GM18519 (cell line): ENCODE results near the gene MKS1.

Experiments used
- ATAC-seq: cut with Tn5 transposase; IDR thresholded peaks from one replicate; pipeline ENCODE4 v1.9.1; 2021; ENCODE audit warnings: mild to moderate bottlenecking, moderate library complexity; ENCODE audit not compliant: unreplicated experiment, low FRiP score

MKS1 gene

DNA sequence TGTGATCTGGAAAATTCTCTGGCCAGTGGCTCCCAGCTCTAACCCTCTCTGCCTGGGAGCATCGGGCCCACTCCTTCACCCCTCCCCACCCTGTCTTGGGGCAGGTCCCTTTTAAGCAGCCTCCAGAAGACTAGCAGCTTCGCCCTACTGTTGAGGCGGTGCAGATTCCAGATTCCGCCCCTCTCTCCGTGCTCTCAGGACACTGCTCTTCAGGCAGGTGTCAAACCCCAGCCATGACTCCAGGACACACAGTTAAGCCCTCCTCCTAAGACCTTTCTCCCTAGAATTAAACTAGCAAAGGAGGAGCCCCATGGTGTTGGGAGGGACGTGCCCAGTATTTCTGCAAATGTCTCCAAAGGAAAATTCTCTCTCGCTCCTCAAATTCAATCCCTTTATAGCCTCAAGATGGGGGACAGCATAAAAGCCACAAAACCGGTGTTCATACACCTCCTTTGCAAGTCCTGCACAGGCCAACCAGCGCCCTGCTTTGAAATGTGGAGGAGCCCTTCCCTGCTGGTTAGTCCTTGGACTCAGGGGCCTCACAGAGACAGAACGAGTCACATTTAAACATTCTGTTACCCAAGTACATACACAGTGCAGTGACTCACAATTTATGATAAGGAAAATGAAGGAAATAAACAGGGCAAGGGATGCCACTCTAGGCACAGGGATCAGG, 26.5 kb upstream of the MKS1 start:
- no peak for ATAC-seq

DNA sequence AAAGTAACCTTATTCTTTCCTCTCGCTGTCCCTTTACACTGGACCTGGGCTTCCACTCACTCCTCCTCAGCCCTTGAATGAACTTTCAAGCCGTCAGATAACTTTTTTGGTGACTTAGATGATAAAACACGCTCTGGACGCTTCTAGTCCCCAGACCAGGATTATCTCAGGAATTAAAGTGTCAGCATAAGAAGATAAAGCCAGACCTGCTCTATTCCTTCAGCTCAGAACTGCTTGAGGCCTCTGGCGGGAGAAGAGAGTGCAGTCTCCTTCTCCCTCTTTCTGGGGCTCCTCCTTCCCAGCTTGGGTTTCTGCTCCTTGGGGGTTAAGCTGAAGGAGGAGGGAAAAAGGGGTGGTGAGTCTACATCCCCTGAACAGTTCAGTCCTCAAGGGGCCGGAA, 25.9 kb upstream of the MKS1 start:
- no peak for ATAC-seq

GRCh38 chr17:58242171-58242784, 23.2 kb upstream of the MKS1 start:
- no peak for ATAC-seq

DNA sequence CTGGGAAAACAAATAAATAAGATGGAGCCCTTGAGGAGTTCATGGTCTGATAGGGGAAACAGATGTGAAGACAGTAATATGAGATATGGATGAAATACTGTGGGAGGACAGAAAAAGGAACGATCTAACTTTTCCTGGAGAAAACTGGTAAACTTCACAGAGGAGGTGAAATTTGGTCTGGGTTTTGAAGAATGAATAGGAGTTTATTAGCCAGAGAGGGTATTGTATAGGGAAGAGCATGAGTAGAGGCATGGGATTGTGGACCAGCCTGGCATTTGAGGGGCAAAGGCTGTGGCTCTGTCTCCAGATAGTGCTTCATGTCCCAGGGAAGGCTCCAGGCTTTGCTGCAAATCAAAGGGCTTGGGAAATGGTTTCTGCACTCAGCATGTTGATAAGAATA, 20.9 kb upstream of the MKS1 start:
- ATAC-seq: no peak

- no peak for ATAC-seq
Observed at GRCh38 chr17:58238147-58238634, 19.1 kb upstream of the MKS1 start, which contains the start of gene LPO. Gene LPO, plus strand, starts transcription at chr17:58238584. Its CDS starts 4,396 bp downstream, at chr17:58242980.

DNA sequence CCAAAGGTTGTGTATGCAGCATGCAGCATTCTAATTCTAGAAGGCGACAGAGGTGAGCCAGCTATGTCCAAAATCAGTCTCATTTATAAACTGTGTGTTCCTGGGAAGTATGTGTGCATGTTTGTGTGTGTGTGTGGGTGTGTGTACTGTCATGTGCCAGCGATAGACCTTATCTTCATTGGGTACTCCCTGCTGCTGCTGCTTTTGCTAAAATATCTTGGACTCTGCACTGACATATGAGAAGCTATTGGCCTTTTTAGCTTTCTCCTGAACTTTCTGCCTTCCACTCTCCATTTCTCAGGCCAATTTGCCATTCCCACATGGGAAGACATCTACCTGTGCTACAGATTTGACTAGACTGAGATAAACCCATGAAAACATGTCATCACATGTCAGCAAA, 17.3 kb upstream of the MKS1 start:
- ATAC-seq: no peak

GRCh38 chr17:58235821-58236220, 16.8 kb upstream of the MKS1 start:
- no peak for ATAC-seq

GRCh38 chr17:58234512-58234911, 15.5 kb upstream of the MKS1 start:
- no peak for ATAC-seq

DNA sequence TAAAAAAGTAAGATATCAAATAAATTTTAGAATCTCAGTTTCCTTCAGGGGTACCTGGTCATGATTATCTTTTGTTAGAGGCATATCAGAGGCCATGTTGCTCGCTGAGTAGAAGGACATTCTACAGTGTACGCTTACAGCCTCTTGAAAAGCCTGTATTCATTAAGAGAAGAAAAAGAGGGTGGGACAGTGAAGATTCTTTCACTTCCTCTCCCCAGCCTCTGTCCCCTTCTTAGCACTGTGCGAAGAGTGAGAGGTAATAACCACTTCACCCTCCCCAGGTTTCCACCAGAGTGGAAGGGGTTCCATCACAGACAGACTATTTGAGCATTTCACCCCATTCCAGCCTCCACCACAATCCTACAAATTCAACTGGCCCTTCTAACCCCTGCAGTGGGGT, 14.5 kb upstream of the MKS1 start:
- no peak for ATAC-seq

GRCh38 chr17:58232707-58233156, 13.7 kb upstream of the MKS1 start:
- ATAC-seq: peak; percentile 59

GRCh38 chr17:58231641-58232040, 12.6 kb upstream of the MKS1 start:
- no peak for ATAC-seq

DNA sequence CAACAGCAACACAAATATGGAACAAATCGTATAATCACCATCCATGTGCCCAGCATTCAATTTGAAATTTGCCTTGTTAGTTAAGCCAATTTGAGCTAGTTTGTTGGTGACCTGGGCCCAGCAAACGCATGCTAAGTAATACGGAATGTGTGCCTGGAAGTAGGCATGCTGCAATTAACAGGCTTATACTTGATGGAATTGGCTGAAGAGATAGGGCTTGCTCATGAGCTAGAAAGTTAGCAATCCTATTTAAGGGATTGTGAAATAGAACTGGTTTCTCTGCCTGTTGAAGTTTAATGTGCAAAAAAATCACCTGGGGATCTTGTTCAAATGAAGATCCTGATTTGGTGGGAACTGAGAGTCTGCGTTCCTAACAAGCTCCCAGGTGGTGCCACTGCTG, 10.8 kb upstream of the MKS1 start:
- no peak for ATAC-seq

GRCh38 chr17:58229384-58229783, 10.3 kb upstream of the MKS1 start:
- ATAC-seq: no peak

- ATAC-seq: no peak
Observed at GRCh38 chr17:58228679-58229078, 9.6 kb upstream of the MKS1 start.

- no peak for ATAC-seq
Observed at GRCh38 chr17:58227733-58228132, 8.7 kb upstream of the MKS1 start.

DNA sequence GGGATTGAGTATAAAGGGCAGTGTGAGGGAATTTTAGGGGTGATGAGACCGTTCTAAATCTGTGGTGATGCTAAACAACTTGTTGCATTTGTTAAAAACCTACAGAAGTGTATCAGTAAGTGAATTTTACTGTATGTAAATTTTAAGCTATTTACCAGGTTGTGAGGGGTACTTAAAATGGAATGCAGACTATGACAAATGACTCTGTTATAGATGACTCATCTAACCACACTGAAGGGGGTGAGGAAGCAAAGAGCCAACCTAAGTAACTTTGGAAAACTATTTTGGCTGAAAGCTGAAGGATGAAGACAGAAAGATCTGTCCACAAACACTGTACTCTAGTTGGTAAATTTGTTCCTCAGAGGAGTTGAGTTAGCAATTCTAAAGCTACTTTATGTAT, 5.3 kb upstream of the MKS1 start:
- no peak for ATAC-seq

- no peak for ATAC-seq
Observed at GRCh38 chr17:58219789-58220183, 731 bp upstream of the MKS1 start.

DNA sequence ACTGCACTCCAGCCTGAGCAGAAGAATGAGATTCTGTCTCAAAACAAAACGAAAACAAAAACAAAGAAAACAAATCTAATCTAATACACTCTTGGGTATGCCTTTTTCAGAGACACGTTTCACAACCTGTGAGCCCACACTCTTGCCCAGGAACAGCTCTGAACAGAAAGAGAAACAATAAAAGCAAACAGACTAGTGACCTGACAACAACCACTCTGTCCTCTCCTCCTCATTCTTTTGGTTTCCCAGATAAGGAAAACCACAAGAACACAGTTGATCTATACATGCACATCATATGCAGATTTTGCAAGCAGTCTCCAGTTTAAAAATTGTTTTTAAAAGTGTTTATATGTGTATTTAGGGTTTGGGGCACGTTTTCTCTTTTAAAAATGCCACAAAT, 1.3 kb downstream of the MKS1 start:
- ATAC-seq: no peak

GRCh38 chr17:58215685-58216084, 3.4 kb downstream of the MKS1 start:
- no peak for ATAC-seq

DNA sequence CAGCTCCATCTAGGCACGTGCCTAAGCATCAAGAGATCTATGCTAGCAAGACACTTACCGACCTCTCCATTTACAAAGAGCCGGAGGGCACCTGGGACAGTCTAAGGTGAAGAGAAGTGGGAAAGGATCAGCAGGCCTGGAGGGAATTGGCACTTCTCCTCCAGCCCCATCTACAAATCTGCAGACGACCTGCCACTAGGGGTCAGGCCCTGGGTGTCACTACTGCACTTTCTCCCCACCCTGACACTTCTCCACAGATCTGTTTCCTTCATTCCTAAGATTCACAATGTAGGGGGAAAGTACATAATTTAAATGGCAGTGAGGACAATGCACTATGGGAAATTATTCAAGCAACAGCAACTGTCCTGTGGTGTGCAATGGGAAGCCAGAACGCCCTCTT, 8.1 kb downstream of the MKS1 start:
- no peak for ATAC-seq

DNA sequence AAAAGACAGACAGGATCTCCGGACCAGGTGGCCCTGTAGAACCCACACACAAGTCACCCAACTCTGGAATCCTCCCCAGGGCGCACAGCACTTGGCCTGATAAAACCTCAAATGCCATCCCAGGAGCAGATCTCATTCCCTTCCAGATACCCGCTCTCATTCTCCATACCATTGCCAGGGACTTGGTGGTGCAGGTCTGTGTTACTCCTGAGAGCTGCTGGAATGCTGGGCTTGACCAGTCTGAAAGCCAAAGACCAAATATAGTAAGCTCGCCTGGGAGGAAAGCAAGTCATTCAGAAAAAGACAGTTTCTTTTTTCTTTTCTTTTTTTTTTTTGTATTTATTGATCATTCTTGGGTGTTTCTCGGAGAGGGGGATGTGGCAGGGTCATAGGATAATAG, 10.7 kb downstream of the MKS1 start:
- no peak for ATAC-seq

GRCh38 chr17:58207451-58207850, 11.6 kb downstream of the MKS1 start:
- no peak for ATAC-seq
